Ovary (tissue), 9 donors: ENCODE data around the gene URI1. TPM values are rescaled to one million over a fixed set of nuclear protein-coding genes. Genes with fewer than 3 reads are reported as not detected.

Experiments used
- DNase-seq, 5 donors: peaks; one replicate each; pipeline ENCODE4 v3.0.0-alpha.2; 2019 to 2020
- H3K27ac ChIP-seq, 2 donors: fragments of 200-600 bp; one replicate each; pipeline versions ENCODE4 v1.5.1 to v1.8.0; 2019 to 2022
- H3K27me3 ChIP-seq: fragments of 200-600 bp; one replicate; pipeline ENCODE4 v1.8.0; 2022
- H3K36me3 ChIP-seq: fragments of 200-600 bp; sonication (generic); one replicate; pipeline ENCODE4 v1.5.1; 2019
- H3K4me1 ChIP-seq: one replicate; pipeline ENCODE4 v1.8.1; 2013; ENCODE audit warnings: mild to moderate bottlenecking, moderate library complexity; ENCODE audit not compliant: insufficient read depth
- H3K4me3 ChIP-seq: fragments of 200-600 bp; sonication (generic); one replicate; pipeline ENCODE4 v1.5.1; 2017
- H3K9me3 ChIP-seq, 2 donors: fragments of 200-600 bp in 1 of 2; sonication (generic) in 1 of 2; one replicate each; pipeline versions ENCODE4 v1.5.1 to v1.8.1; 2013 to 2019; ENCODE audit warnings: mild to moderate bottlenecking in 1 of 2, moderate library complexity in 1 of 2
- EP300 ChIP-seq: sonication (generic); formaldehyde crosslinking; IDR thresholded peaks from one replicate; pipeline ENCODE4 v1.6.1; 2017; ENCODE audit warnings: antibody characterized with exemption
- POLR2A ChIP-seq: fragments of 450-650 bp; IDR thresholded peaks from one replicate; pipeline ENCODE4 v1.6.1; 2017; ENCODE audit warnings: antibody characterized with exemption, mild to moderate bottlenecking, moderate library complexity
- WGBS, 3 donors: extraction: QIAGEN DNeasy Blood & Tissue Kit in 1 of 3; methylation state at CpG; one replicate each; pipeline versions ENCODE4 v1.1.5 to v1.1.7; 2013 to 2017; 5-methylcytosine and 5-hydroxymethylcytosine counted together
- intact Hi-C, 4 donors: fragments of 100-400 bp; cut with DNase I; formaldehyde crosslinking; loops; one replicate each; pipeline versions ENCODE4 v1.11.0 to v1.15.1; 2022 to 2023
- polyA plus RNA-seq, 2 donors: library from polyadenylated mRNA; stranded (reverse); fragments of 200-250 nt in 1 of 2; fragments of 350-450 nt in 1 of 2; fragmentation: Illumina TruSeq in 1 of 2; extraction: RNeasy Lipid Tissue Mini Kit (QIAGEN cat#74804) in 1 of 2; gene quantifications; one replicate each; pipeline ENCODE4 v1.2.3, GENCODE V29; 2013 to 2014
- total RNA-seq, 7 donors: library from RNA; depleted of rRNA in 2 of 7; stranded (reverse); fragments of >200 nt in 2 of 7; fragmentation: NEBNext Ultra II Directional in 3 of 7; extraction: Animal tissue kit (Norgen Biotek cat#: 25700) in 3 of 7; gene quantifications; one replicate each; pipeline versions ENCODE4 v1.1.0 to v1.2.4, GENCODE V29; 2016 to 2023
- TF ChIP-seq, protein P1 (sequence below), 3 donors: fragments of 450-650 bp in 2 of 3; fragments of 200-600 bp in 1 of 3; IDR thresholded peaks; one replicate each; pipeline versions ENCODE4 v1.5.1 to v1.8.0; 2016 to 2022; ENCODE audit warnings: antibody characterized with exemption in 3 of 3, mild to moderate bottlenecking in 1 of 3
- donor health status: DM: no; HTN: no; CAD: no; lungs with moderate emphysema.
- donor health status: DM: no; HTN: no; CAD: no.
- donor health status: Bipolar disorder and iron deficiency.
- donor health status: DM: yes; HTN: yes; CAD: no.
- donor health status: DM: no; HTN: no; CAD: no.
- donor health status: DM: yes; HTN: yes; CAD: no.

Gene URI1
- total and polyA plus RNA-seq, 9 donors = 39.8 to 90.0 (median 66.9) TPM

DNA sequence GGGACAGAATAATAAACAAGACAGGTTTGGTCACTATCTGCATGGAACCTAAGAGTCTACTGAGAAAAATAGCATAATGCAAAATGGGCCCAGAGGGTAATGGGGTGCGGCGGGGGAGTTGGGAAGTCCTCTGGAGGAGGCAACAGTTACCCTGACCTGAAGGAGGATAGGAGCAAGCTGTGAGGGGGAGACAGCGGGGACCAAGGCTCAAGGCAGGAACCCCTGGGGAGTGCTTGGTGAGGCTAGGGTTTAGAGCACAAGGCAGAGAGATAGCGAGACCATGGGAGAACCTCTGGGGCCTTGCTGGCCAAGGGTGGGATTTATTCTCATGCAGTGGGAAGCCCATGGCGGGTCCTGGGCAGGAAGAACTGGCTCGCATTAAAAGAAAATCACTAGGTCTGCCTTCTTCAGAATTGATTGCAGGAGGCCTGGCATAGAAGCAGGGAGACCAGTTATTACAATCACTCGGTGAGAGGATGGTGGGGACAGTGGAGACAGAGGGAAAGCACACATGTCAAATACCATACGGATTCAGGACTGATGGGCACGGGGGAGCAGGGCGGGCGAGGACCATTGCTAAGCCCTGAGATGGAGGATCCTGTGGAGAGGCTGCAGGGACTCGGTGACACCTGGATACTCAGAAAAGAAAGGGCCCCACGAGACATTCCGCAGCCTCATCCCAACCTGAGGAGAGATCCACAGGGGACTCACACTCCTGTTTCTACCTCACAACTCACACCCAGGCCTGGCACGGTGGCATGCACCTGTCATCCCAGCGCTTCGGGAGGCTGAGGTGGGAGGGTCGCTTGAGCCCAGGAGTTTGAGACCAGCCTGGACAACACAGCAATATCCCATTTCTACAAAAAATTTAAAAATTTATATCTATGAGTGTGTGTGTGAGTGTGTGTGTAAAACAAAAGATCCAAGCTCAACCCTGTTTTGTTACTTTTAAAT is 110.4 kb downstream of the URI1 start:
- Histone ChIP-seq H3K4me1 (no peaks in the 10 kb centered on the region), H3K4me3 (no peak overlapping the region), H3K36me3 (no peaks in the 10 kb centered on the region), H3K27me3 (no peaks in the 10 kb centered on the region), H3K9me3 (no peaks in the 10 kb centered on the region), H3K27ac (no peak overlapping the region)
- no peak for DNase-seq
- TF ChIP-seq, protein P1, sequence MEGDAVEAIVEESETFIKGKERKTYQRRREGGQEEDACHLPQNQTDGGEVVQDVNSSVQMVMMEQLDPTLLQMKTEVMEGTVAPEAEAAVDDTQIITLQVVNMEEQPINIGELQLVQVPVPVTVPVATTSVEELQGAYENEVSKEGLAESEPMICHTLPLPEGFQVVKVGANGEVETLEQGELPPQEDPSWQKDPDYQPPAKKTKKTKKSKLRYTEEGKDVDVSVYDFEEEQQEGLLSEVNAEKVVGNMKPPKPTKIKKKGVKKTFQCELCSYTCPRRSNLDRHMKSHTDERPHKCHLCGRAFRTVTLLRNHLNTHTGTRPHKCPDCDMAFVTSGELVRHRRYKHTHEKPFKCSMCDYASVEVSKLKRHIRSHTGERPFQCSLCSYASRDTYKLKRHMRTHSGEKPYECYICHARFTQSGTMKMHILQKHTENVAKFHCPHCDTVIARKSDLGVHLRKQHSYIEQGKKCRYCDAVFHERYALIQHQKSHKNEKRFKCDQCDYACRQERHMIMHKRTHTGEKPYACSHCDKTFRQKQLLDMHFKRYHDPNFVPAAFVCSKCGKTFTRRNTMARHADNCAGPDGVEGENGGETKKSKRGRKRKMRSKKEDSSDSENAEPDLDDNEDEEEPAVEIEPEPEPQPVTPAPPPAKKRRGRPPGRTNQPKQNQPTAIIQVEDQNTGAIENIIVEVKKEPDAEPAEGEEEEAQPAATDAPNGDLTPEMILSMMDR (IDR thresholded peaks at IDR 0.05) = no peak
- TF ChIP-seq POLR2A (no peak), EP300 (no peak)
- WGBS, 3 donors = 82 to 83% (median 82%) methylated on average over 18 of the region's 18 CpGs
- intact Hi-C loops = no loop called here

DNA sequence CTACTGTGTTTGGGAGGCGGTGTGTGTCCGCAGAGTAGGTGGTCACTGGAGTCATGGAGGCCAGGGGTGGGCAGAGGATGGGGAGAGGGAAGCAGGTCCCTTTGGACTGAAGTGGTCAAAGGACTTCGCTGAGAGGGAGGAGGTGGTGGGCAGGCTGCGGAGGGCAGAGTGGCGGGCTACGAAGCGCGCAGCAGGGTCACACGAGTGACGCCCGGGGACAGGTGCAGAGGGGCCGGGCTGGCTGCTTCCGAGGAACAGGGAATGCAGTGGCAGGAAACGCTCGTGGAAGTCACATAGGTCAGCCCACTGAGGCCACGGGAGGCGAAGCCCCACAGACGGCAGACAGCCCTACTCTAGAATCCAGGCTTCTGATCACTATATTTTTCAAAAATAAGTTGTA is 111.5 kb downstream of the URI1 start:
- Histone ChIP-seq H3K4me1 (no peaks in the 10 kb centered on the region), H3K9me3 (no peaks in the 10 kb centered on the region), H3K4me3 (no peak overlapping the region), H3K36me3 (no peaks in the 10 kb centered on the region), H3K27me3 (no peaks in the 10 kb centered on the region), H3K27ac (no peak overlapping the region)
- no peak for DNase-seq
- TF ChIP-seq, protein P1 (IDR thresholded peaks at IDR 0.05) = no peak
- TF ChIP-seq EP300 (no peak), POLR2A (no peak)
- intact Hi-C loops = no loop called here
- 79 to 84% (median 82%) methylated on average over 18 of the region's 18 CpGs for WGBS, 3 donors

DNA sequence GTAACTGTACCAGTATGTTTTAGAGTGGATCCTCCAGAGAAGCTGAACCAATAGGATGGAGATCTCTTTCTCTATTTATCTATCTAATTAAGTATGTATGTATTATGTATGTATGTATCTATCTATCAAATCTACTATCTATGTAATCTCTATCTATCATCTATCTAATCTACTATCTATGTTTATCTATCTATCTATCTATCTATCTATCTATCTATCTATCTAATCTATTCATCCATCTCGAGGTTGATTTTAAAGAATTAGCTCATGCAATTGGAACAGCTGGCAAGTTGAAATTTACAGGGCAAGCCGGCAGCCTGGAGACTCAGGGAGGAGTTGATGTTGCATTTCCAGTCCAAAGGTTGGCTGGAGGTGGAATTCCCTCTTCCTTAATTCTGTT is 112.2 kb downstream of the URI1 start:
- Histone ChIP-seq H3K27ac (no peak overlapping the region), H3K9me3 (no peaks in the 10 kb centered on the region), H3K4me3 (no peak overlapping the region), H3K4me1 (no peaks in the 10 kb centered on the region), H3K36me3 (no peaks in the 10 kb centered on the region), H3K27me3 (no peaks in the 10 kb centered on the region)
- 73 to 87% (median 78%) methylated on average over 2 of the region's 2 CpGs for WGBS, 3 donors
- DNase-seq = no peak
- TF ChIP-seq, protein P1 (IDR thresholded peaks at IDR 0.05) = no peak
- TF ChIP-seq EP300 (no peak), POLR2A (no peak)
- intact Hi-C loops = no loop called here

DNA sequence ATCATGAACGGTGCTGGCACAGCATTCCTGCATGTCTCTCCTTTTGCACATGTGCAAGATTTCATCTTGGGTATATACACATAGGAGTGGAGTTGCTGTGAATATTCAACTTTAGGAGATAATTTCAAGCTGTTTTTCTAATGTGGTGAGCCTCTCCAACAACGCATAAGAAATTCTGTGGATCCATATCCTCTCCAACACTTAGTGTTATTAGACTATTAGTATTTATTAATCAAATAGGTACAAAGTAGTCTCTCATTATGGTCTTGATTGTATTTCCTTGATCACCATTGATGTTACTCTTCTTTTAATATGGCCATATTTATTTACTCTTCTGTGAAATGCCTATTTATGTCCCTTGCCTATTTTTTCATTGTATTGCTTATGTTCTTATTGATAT is 114.5 kb downstream of the URI1 start:
- H3K4me3 ChIP-seq = no peak overlapping the region
- H3K36me3 ChIP-seq = no peaks in the 10 kb centered on the region
- no peak for DNase-seq
- intact Hi-C loops = no loop called here
- no peaks in the 10 kb centered on the region for H3K27me3 ChIP-seq
- H3K27ac ChIP-seq = no peak overlapping the region
- H3K9me3 ChIP-seq = no peaks in the 10 kb centered on the region
- WGBS, 3 donors = 95 to 97% (median 96%) methylated on average over 2 of the region's 2 CpGs
- no peaks in the 10 kb centered on the region for H3K4me1 ChIP-seq
- no peak for TF ChIP-seq EP300
- TF ChIP-seq, protein P1 (IDR thresholded peaks at IDR 0.05) = no peak
